Caco-2 (cell line): ENCODE measurements around the gene ALG11. TPM values are rescaled to one million over a fixed set of nuclear protein-coding genes. Genes with fewer than 3 reads are reported as not detected.

ENCODE experiments used
- BruUV-seq: library from RNA; stranded (reverse); fragments of 400-500 nt; replicated peaks from 2 replicates; lab custom pipeline; 2021; lab: Mats Ljungman, UMichigan
- CTCF ChIA-PET: fragments of 300-600 bp; sonication (Branson Sonifier 250); formaldehyde crosslinking; loops from one replicate; lab custom pipeline; 2022; ENCODE audit warnings: antibody characterized with exemption; lab: Charles Lee
- POLR2A ChIA-PET: fragments of 300-600 bp; sonication (Branson Sonifier 250); formaldehyde crosslinking; loops from one replicate; lab custom pipeline; 2022; ENCODE audit warnings: antibody characterized with exemption; lab: Charles Lee
- DNase-seq, 2 experiments: peaks; one replicate each; pipeline versions ENCODE4 v3.0.0 to v3.0.0-alpha.2; 2020 to 2022
- H3K27me3 ChIP-seq: replicated peaks from 2 replicates; pipeline ENCODE4 v1.6.0; 2011; ENCODE audit warnings: low read length; ENCODE audit not compliant: control insufficient read depth, insufficient read depth
- H3K36me3 ChIP-seq: 2 replicates; pipeline ENCODE4 v1.5.1; 2011; ENCODE audit warnings: low read length; ENCODE audit not compliant: control insufficient read depth, insufficient read depth
- H3K4me1 ChIP-seq: fragments of 250-450 bp; sonication (Bioruptor Pico); 2 replicates; pipeline ENCODE4 v1.5.1; 2020; ENCODE audit warnings: mild to moderate bottlenecking
- H3K4me3 ChIP-seq: 2 replicates; pipeline ENCODE4 v1.5.1; 2011; ENCODE audit warnings: low read depth, mild to moderate bottlenecking, control low read depth, low read length
- H3K9me3 ChIP-seq: fragments of 250-450 bp; sonication (Bioruptor Pico); 2 replicates; pipeline ENCODE4 v1.5.1; 2020; ENCODE audit warnings: mild to moderate bottlenecking, moderate library complexity
- H3K27ac Mint-ChIP-seq: one replicate; pipeline ENCODE4 v1.8.0; 2022; ENCODE audit warnings: mixed read lengths; ENCODE audit not compliant: unreplicated experiment
- H3K27me3 Mint-ChIP-seq: one replicate; pipeline ENCODE4 v1.8.0; 2022; ENCODE audit warnings: mixed read lengths; ENCODE audit not compliant: insufficient read depth, unreplicated experiment
- H3K36me3 Mint-ChIP-seq: one replicate; pipeline ENCODE4 v1.8.0; 2022; ENCODE audit warnings: mild to moderate bottlenecking, mixed read lengths; ENCODE audit not compliant: insufficient read depth, unreplicated experiment
- H3K4me1 Mint-ChIP-seq: one replicate; pipeline ENCODE4 v1.8.0; 2022; ENCODE audit warnings: low read depth, mixed read lengths; ENCODE audit not compliant: unreplicated experiment
- H3K4me3 Mint-ChIP-seq: one replicate; pipeline ENCODE4 v1.8.0; 2022; ENCODE audit warnings: mild to moderate bottlenecking, moderate library complexity, mixed read lengths; ENCODE audit not compliant: unreplicated experiment
- H3K9me3 Mint-ChIP-seq: one replicate; pipeline ENCODE4 v1.8.0; 2022; ENCODE audit warnings: mixed read lengths; ENCODE audit not compliant: unreplicated experiment
- CTCF ChIP-seq, 2 experiments: fragments of 200-600 bp in 1 of 2; IDR thresholded peaks; 1 replicate in 1 of 2; 2 replicates in 1 of 2; pipeline versions ENCODE4 v1.5.1 to v1.8.0; 2011 to 2022; ENCODE audit warnings: antibody characterized with exemption in 1 of 2, control low read depth in 1 of 2, inconsistent platforms in 1 of 2, low read depth in 1 of 2, low read length in 1 of 2, mild to moderate bottlenecking in 1 of 2, moderate library complexity in 1 of 2; ENCODE audit not compliant: insufficient read depth in 1 of 2, severe bottlenecking in 1 of 2, unreplicated experiment in 1 of 2
- intact Hi-C: fragments of 100-400 bp; cut with micrococcal nuclease; formaldehyde crosslinking; loops from one replicate; pipeline ENCODE4 v1.10.0; 2022; ENCODE audit not compliant: unreplicated experiment
- total RNA-seq: library from RNA; stranded (reverse); gene quantifications from 2 replicates; pipeline ENCODE4 v1.2.3, GENCODE V29; 2022

The ALG11 gene
- total RNA-seq, 1 experiment from 2014 or later, result 47.7 TPM

GRCh38 chr13:51974482-51974881 lies 37.7 kb upstream of the ALG11 start:
- intact Hi-C loops, result no loop called here
- Mint-ChIP-seq H3K27ac (no peak overlapping the region), H3K4me1 (peaks cover 35% of the 10 kb centered on the region), H3K4me3 (no peak overlapping the region), H3K27me3 (no peaks in the 10 kb centered on the region), H3K9me3 (no peaks in the 10 kb centered on the region), H3K36me3 (peaks cover 13% of the 10 kb centered on the region)
- CTCF ChIA-PET, result no interaction called here
- H3K36me3 ChIP-seq, result peaks cover 2% of the 10 kb centered on the region
- no TSS peak for BruUV-seq
- no peak overlapping the region for H3K4me3 ChIP-seq
- no peaks in the 10 kb centered on the region for H3K27me3 ChIP-seq
- no peak for TF ChIP-seq CTCF (IDR thresholded peaks at IDR 0.05; ENCODE audit: insufficient read depth in 1 of 2, low read depth in 1 of 2, low read length in 1 of 2, severe bottlenecking in 1 of 2, unreplicated experiment in 1 of 2)
- DNase-seq, result no peak
- no peaks in the 10 kb centered on the region for H3K9me3 ChIP-seq
- H3K4me1 ChIP-seq, result peaks cover 21% of the 10 kb centered on the region
- POLR2A ChIA-PET, result no interaction called here

GRCh38 chr13:51976423-51976822 lies 35.8 kb upstream of the ALG11 start:
- Mint-ChIP-seq H3K9me3 (no peaks in the 10 kb centered on the region), H3K36me3 (peaks cover 13% of the 10 kb centered on the region)
- CTCF ChIA-PET, result interaction anchor here (1.0 to 1.2 kb wide), 2 partner anchors 23 to 151 kb away, joined by 3 read pairs; no protein-coding TSS in a partner anchor

GRCh38 chr13:51976890-51977289 lies 35.3 kb upstream of the ALG11 start:
- POLR2A ChIA-PET, result no interaction called here
- intact Hi-C loops, result no loop called here

More at GRCh38 chr13:51976423-51976822, 35.8 kb upstream of the ALG11 start:
- no peaks in the 10 kb centered on the region for H3K27me3 ChIP-seq
- no peak for DNase-seq
- no peak overlapping the region for H3K4me3 ChIP-seq
- Mint-ChIP-seq H3K27me3 (no peaks in the 10 kb centered on the region), H3K4me1 (peaks cover 41% of the 10 kb centered on the region), H3K4me3 (no peak overlapping the region), H3K27ac (no peak overlapping the region)
- POLR2A ChIA-PET, result no interaction called here
- TF ChIP-seq CTCF (IDR thresholded peaks at IDR 0.05; ENCODE audit: insufficient read depth in 1 of 2, low read depth in 1 of 2, low read length in 1 of 2, severe bottlenecking in 1 of 2, unreplicated experiment in 1 of 2), result no peak
- no peaks in the 10 kb centered on the region; the same call in 1 of the 2 replicates for H3K36me3 ChIP-seq
- intact Hi-C loops, result no loop called here
- no peaks in the 10 kb centered on the region for H3K9me3 ChIP-seq
- peaks cover 33% of the 10 kb centered on the region for H3K4me1 ChIP-seq
- no TSS peak for BruUV-seq

More at GRCh38 chr13:51976890-51977289, 35.3 kb upstream of the ALG11 start:
- H3K4me3 ChIP-seq, result no peak overlapping the region
- no peak overlapping the region for H3K4me3 Mint-ChIP-seq
- H3K27me3 Mint-ChIP-seq, result no peaks in the 10 kb centered on the region
- H3K27me3 ChIP-seq, result no peaks in the 10 kb centered on the region
- no peak for DNase-seq
- no peaks in the 10 kb centered on the region for H3K9me3 Mint-ChIP-seq
- no peaks in the 10 kb centered on the region; the same call in 1 of the 2 replicates for H3K36me3 ChIP-seq
- no peak overlapping the region for H3K27ac Mint-ChIP-seq
- peaks cover 37% of the 10 kb centered on the region for H3K4me1 ChIP-seq
- TF ChIP-seq CTCF (IDR thresholded peaks at IDR 0.05; ENCODE audit: insufficient read depth in 1 of 2, low read depth in 1 of 2, low read length in 1 of 2, severe bottlenecking in 1 of 2, unreplicated experiment in 1 of 2), result no peak
- H3K9me3 ChIP-seq, result no peaks in the 10 kb centered on the region
- H3K4me1 Mint-ChIP-seq, result peaks cover 44% of the 10 kb centered on the region
- H3K36me3 Mint-ChIP-seq, result peaks cover 17% of the 10 kb centered on the region
- BruUV-seq, result no TSS peak
- CTCF ChIA-PET, result interaction anchor here (1.0 to 1.2 kb wide), 2 partner anchors 22 to 150 kb away, joined by 3 read pairs; no protein-coding TSS in a partner anchor
